GM12891 (cell line): Measurements from ENCODE around the gene PLAC8.

Experiments
- POLR2A ChIP-seq: IDR thresholded peaks from 2 replicates; pipeline ENCODE4 v1.6.1; 2011; ENCODE audit warnings: low read depth, low read length, control low read depth
- POLR2AphosphoS5 ChIP-seq: IDR thresholded peaks from 2 replicates; pipeline ENCODE4 v1.6.1; 2011; ENCODE audit warnings: low read depth, low read length, control low read depth
- SPI1 ChIP-seq: IDR thresholded peaks from 2 replicates; pipeline ENCODE4 v1.6.1; 2011; ENCODE audit warnings: low read depth, low read length, control low read depth
- TAF1 ChIP-seq: IDR thresholded peaks from 2 replicates; pipeline ENCODE4 v1.6.1; 2011; ENCODE audit warnings: low read depth, low read length, control low read depth

DNA sequence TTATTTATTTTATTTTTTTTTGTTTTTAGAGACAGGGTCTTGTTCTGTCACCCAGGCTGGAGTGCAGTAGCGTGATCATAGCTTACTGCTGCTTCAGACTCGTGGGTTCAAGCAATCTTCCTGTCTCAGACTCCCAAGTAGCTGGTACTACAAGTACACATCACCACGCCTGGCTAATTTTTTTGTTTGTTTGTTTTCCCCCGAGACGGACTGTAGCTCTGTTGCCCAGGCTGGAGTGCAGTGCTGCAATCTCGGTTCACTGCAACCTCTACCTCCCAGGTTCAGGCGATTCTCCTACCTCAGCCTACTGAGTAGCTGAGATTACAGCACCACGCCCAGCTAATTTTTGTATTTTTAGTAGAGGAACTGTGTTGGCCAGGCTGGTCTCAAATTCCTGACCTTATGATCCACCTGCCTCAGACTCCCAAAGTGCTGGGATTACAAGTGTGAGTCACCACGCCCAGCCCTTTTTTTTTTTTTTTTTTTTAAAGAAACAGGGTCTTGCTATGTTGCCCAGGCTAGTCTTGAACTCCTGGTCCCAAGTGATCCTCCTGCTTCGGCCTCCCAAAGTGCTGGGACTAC is 47.4 kb downstream of the PLAC8 start:
- TF ChIP-seq POLR2A (no peak), POLR2AphosphoS5 (no peak), TAF1 (no peak), SPI1 (no peak)
